T-helper 17 cell (primary cell): ENCODE measurements around the gene NRG2. TPM values are rescaled to one million over a fixed set of nuclear protein-coding genes. Genes with fewer than 3 reads are reported as not detected.

Source experiments
- ATAC-seq: fragments of 150-1000 bp; cut with Tn5 transposase; 2 replicates; pipeline ENCODE4 v1.10.0; 2021; ENCODE audit warnings: mild to moderate bottlenecking, moderate library complexity
- DNase-seq, 3 donors: peaks; one replicate each; pipeline versions ENCODE4 v3.0.0 to v3.0.0-alpha.2; 2020 to 2021
- H3K9me3 ChIP-seq: one replicate; pipeline ENCODE4 v1.7.0; 2013; ENCODE audit warnings: low read length, mild to moderate bottlenecking; ENCODE audit not compliant: control insufficient read depth, poor library complexity, severe bottlenecking
- H3K27ac Mint-ChIP-seq: one replicate; pipeline ENCODE4 v1.8.0; 2022; ENCODE audit warnings: mild to moderate bottlenecking, moderate library complexity, mixed read lengths
- H3K27me3 Mint-ChIP-seq: one replicate; pipeline ENCODE4 v1.8.0; 2022; ENCODE audit warnings: mixed read lengths
- H3K36me3 Mint-ChIP-seq: one replicate; pipeline ENCODE4 v1.8.0; 2022; ENCODE audit warnings: low read depth, mixed read lengths
- H3K4me1 Mint-ChIP-seq: one replicate; pipeline ENCODE4 v1.8.0; 2022; ENCODE audit warnings: mild to moderate bottlenecking, mixed read lengths
- H3K4me3 Mint-ChIP-seq: one replicate; pipeline ENCODE4 v1.8.0; 2022; ENCODE audit warnings: mild to moderate bottlenecking, moderate library complexity, mixed read lengths
- total RNA-seq, 4 donors: library from RNA in 2 of 4; stranded (reverse) in 2 of 4; gene quantifications; one replicate each; pipeline ENCODE4 v1.2.3 and lab custom pipeline; 2022 to 2026

Gene NRG2
- total RNA-seq, 2 donors from 2014 or later, result 0.08 TPM; not detected in 1

- peaks cover 1% of the 10 kb centered on the region for H3K27me3 Mint-ChIP-seq
- H3K27ac Mint-ChIP-seq, result no peak overlapping the region
- ATAC-seq (no peak), DNase-seq (no peak)
- H3K4me1 Mint-ChIP-seq, result no peaks in the 10 kb centered on the region
- no peak overlapping the region for H3K4me3 Mint-ChIP-seq
- no peaks in the 10 kb centered on the region for H3K9me3 ChIP-seq
- H3K36me3 Mint-ChIP-seq, result no peaks in the 10 kb centered on the region
Measured at GRCh38 chr5:140014751-140015150, 28.3 kb downstream of the NRG2 start.

GRCh38 chr5:140013536-140013935 is 29.6 kb downstream of the NRG2 start:
- peaks cover 5% of the 10 kb centered on the region for H3K27me3 Mint-ChIP-seq
- ATAC-seq (no peak), DNase-seq (no peak)
- no peak overlapping the region for H3K27ac Mint-ChIP-seq
- H3K9me3 ChIP-seq, result no peaks in the 10 kb centered on the region
- no peaks in the 10 kb centered on the region for H3K36me3 Mint-ChIP-seq
- no peak overlapping the region for H3K4me3 Mint-ChIP-seq
- no peaks in the 10 kb centered on the region for H3K4me1 Mint-ChIP-seq

DNA sequence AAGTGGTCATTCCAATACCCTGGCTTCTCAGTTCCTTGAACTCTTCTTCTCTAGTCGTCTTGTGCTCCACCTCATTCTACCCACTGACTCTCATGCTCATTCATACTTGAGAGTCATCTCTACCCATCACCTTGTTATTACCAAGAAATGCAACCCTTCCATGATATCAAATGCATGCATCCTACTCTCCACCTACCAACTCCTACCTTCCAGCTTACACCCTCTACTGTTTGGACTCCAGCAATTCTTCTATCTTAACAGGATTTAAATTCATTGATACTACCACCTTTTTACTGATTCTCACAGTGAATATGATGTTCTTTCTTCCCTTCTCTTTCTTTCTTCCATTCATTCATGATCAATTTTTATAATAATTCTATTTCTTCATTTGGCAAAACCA is 30.7 kb downstream of the NRG2 start:
- no peaks in the 10 kb centered on the region for H3K9me3 ChIP-seq
- ATAC-seq, result no peak
- Mint-ChIP-seq H3K36me3 (no peaks in the 10 kb centered on the region), H3K4me3 (no peak overlapping the region), H3K27ac (no peak overlapping the region), H3K4me1 (no peaks in the 10 kb centered on the region), H3K27me3 (peaks cover 7% of the 10 kb centered on the region)
- DNase-seq, result no peak

GRCh38 chr5:140011297-140011802 is 31.7 kb downstream of the NRG2 start:
- peaks cover 17% of the 10 kb centered on the region for H3K27me3 Mint-ChIP-seq
- no peak overlapping the region for H3K27ac Mint-ChIP-seq
- DNase-seq (no peak), ATAC-seq (no peak)
- H3K4me3 Mint-ChIP-seq, result no peak overlapping the region
- no peaks in the 10 kb centered on the region for H3K4me1 Mint-ChIP-seq
- H3K36me3 Mint-ChIP-seq, result no peaks in the 10 kb centered on the region
- H3K9me3 ChIP-seq, result no peaks in the 10 kb centered on the region

- H3K9me3 ChIP-seq, result no peaks in the 10 kb centered on the region
- no peak for ATAC-seq
- no peak for DNase-seq
- Mint-ChIP-seq H3K27me3 (peaks cover 22% of the 10 kb centered on the region), H3K4me3 (no peak overlapping the region), H3K36me3 (no peaks in the 10 kb centered on the region), H3K4me1 (no peaks in the 10 kb centered on the region), H3K27ac (no peak overlapping the region)
Measured at GRCh38 chr5:140010798-140011197, 32.3 kb downstream of the NRG2 start.

DNA sequence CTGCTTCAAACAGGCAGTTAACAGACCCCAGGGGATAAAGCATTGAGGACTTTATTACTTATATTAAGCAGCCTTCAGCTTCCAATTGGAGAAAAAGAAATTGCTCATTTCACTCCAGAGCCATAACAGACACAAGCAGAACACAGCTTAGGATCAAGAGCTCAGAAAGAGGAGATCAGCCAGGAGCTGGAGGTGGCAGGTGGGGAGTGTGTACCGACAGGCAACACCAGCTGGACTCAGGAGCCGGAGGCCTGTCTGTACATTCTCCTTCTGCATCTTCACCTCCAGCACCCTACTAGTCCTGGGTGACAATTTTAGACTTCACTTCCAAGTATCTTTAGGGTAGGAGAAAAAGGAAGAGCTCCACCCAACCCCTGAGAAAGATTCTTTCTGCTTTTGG is 35.8 kb downstream of the NRG2 start:
- DNase-seq, result no peak
- Mint-ChIP-seq H3K4me3 (no peak overlapping the region), H3K36me3 (peaks cover 6% of the 10 kb centered on the region), H3K4me1 (no peaks in the 10 kb centered on the region), H3K27ac (no peak overlapping the region), H3K27me3 (peaks cover 56% of the 10 kb centered on the region)
- no peaks in the 10 kb centered on the region for H3K9me3 ChIP-seq
- no peak for ATAC-seq

- ATAC-seq, result peak; percentile 25
- Mint-ChIP-seq H3K36me3 (peaks cover 11% of the 10 kb centered on the region), H3K4me3 (no peak overlapping the region), H3K27ac (no peak overlapping the region), H3K27me3 (peaks cover 71% of the 10 kb centered on the region), H3K4me1 (no peaks in the 10 kb centered on the region)
- no peak for DNase-seq
- no peaks in the 10 kb centered on the region for H3K9me3 ChIP-seq
Measured at GRCh38 chr5:140005145-140005591, 37.9 kb downstream of the NRG2 start.

- no peaks in the 10 kb centered on the region for H3K9me3 ChIP-seq
- H3K4me1 Mint-ChIP-seq, result no peaks in the 10 kb centered on the region
- peaks cover 74% of the 10 kb centered on the region for H3K27me3 Mint-ChIP-seq
- H3K4me3 Mint-ChIP-seq, result no peak overlapping the region
- ATAC-seq, result no peak
- H3K36me3 Mint-ChIP-seq, result peaks cover 11% of the 10 kb centered on the region
- H3K27ac Mint-ChIP-seq, result no peak overlapping the region
- DNase-seq, result no peak
Measured at GRCh38 chr5:140004174-140004573, 38.9 kb downstream of the NRG2 start.

- H3K36me3 Mint-ChIP-seq, result peaks cover 14% of the 10 kb centered on the region
- H3K4me1 Mint-ChIP-seq, result no peaks in the 10 kb centered on the region
- DNase-seq (no peak), ATAC-seq (no peak)
- no peak overlapping the region for H3K27ac Mint-ChIP-seq
- no peak overlapping the region for H3K4me3 Mint-ChIP-seq
- H3K9me3 ChIP-seq, result no peaks in the 10 kb centered on the region
- peaks cover 81% of the 10 kb centered on the region for H3K27me3 Mint-ChIP-seq
Measured at GRCh38 chr5:140003519-140003918, 39.6 kb downstream of the NRG2 start.

DNA sequence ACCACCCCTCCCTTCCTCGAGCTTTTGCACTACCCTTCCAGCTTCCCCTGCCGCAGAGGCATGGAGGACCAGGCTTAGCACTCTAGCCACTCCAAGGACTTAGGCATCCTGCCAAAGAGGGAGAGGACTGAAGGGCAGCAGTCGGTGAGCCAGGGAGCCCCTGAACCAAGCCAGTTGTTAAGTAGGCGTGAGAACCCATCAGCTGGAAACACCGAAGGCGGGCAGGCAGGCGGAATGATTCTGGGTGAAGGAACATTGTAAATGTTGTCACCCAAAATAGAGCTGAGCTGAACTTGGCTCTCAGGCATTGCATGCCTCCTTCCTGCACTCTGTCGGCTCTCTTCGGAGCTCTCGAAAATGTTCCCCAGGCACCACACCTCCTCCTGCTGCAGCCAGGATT is 42.8 kb downstream of the NRG2 start:
- Mint-ChIP-seq H3K27me3 (peaks cover 73% of the 10 kb centered on the region), H3K27ac (no peak overlapping the region), H3K4me3 (no peak overlapping the region), H3K36me3 (peaks cover 16% of the 10 kb centered on the region), H3K4me1 (no peaks in the 10 kb centered on the region)
- DNase-seq (no peak), ATAC-seq (no peak)
- H3K9me3 ChIP-seq, result no peaks in the 10 kb centered on the region

DNA sequence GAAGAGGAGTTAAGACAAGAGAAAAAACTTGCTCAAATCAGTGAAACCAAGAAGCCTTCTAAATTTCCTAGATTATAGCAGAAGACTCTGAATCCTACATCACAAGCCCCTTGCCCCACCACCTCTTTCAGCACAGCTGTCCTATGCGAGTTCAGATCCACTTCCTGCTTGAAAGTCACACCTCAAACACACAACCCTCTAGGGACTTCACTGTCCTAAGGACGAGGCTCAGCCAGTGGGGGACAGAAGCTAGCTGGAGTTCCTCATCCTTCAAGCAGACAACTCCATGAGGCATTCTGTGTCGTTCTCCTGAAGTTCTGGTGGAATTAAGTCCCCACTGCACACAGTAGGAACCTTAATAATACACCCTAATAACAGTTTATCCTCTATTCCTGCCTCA is 44.3 kb downstream of the NRG2 start:
- H3K4me1 Mint-ChIP-seq, result no peaks in the 10 kb centered on the region
- DNase-seq (no peak), ATAC-seq (no peak)
- H3K27ac Mint-ChIP-seq, result no peak overlapping the region
- no peaks in the 10 kb centered on the region for H3K9me3 ChIP-seq
- no peak overlapping the region for H3K4me3 Mint-ChIP-seq
- H3K27me3 Mint-ChIP-seq, result peaks cover 73% of the 10 kb centered on the region
- peaks cover 19% of the 10 kb centered on the region for H3K36me3 Mint-ChIP-seq

DNA sequence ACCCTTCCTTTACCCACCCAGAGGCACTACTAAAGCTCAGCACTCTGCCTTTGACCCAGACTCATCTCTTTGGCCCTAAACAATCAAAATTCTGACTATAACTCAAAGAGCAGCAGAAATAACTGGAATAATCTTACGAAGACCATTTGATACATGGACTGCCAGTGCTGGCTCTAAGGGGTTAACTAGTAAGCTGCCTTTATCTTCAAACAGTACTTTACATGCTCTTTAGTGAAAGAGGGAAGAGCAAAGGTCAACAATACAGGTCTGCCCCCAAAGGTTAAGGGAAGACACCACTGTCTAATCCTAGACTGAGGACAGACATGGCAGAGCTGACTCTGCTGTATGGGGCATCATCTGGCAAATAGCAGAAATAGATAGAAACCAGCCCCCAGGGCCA is 45.8 kb downstream of the NRG2 start:
- Mint-ChIP-seq H3K4me3 (no peak overlapping the region), H3K27me3 (peaks cover 70% of the 10 kb centered on the region), H3K27ac (no peak overlapping the region), H3K36me3 (peaks cover 14% of the 10 kb centered on the region), H3K4me1 (no peaks in the 10 kb centered on the region)
- DNase-seq (no peak), ATAC-seq (no peak)
- H3K9me3 ChIP-seq, result no peaks in the 10 kb centered on the region

- H3K4me3 Mint-ChIP-seq, result no peak overlapping the region
- ATAC-seq (no peak), DNase-seq (no peak)
- H3K4me1 Mint-ChIP-seq, result no peaks in the 10 kb centered on the region
- peaks cover 11% of the 10 kb centered on the region for H3K36me3 Mint-ChIP-seq
- H3K9me3 ChIP-seq, result no peaks in the 10 kb centered on the region
- H3K27ac Mint-ChIP-seq, result no peak overlapping the region
- peaks cover 66% of the 10 kb centered on the region for H3K27me3 Mint-ChIP-seq
Measured at GRCh38 chr5:139995929-139996328, 47.2 kb downstream of the NRG2 start.

DNA sequence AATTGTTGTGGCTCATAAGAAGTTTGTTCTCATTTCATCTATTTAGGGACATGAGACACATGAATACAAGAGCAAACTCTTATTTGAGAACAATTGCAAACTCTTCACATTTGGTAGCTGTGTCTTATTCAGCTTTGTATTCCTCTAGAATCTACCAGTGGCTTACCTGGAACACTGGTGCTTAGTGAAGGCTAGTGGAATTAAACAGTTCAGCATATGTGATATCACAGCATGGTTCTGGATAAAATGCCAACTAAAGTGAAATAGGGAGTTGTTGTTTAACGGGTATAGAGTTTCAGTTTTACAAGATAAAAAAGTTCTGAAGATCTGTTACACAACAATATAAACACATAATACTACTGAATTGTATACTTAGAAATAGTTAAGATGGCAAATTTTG is 48.9 kb downstream of the NRG2 start:
- DNase-seq (no peak), ATAC-seq (no peak)
- no peaks in the 10 kb centered on the region for H3K9me3 ChIP-seq
- no peaks in the 10 kb centered on the region for H3K4me1 Mint-ChIP-seq
- peaks cover 10% of the 10 kb centered on the region for H3K36me3 Mint-ChIP-seq
- peaks cover 54% of the 10 kb centered on the region for H3K27me3 Mint-ChIP-seq
- H3K4me3 Mint-ChIP-seq, result no peak overlapping the region
- H3K27ac Mint-ChIP-seq, result no peak overlapping the region
